ENCODE results near the gene GDI2.
"Not testable (repeated sequence)": the region's sequence is repeated elsewhere in the genome, so short reads cannot be mapped to it uniquely, and the experiment has no call there.

DNA sequence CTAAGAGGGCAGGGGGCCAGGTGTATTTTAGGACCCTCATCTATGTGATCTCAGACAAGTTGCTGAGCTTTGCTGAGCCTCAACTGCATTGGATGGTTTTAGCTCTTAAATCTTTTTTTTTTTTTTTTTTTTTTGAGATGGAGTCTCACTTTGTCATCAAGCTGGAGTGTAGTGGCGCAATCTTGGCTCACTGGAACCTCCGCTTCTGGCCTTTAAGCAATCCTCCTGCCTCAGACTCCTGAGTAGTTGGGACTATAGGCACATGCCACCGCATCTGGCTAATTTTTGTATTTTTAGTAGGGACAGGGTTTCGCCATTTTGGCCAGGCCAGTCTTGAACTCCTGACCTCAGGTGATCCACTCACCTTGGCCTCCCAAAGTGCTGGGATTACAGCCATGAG lies 33.4 kb upstream of the GDI2 start:
- TF ChIP-seq ZKSCAN3 (CRISPR knock-in tag; IDR thresholded peaks at IDR 0.05); POLR2A (conservative IDR thresholded peaks at IDR 0.05); HDAC6 (IDR thresholded peaks at IDR 0.05; ENCODE audit: low read depth, low read length); HNRNPL (IDR thresholded peaks at IDR 0.05; ENCODE audit: low read depth, low read length); ZNF507 (tag; conservative IDR thresholded peaks at IDR 0.05); JUN (IDR thresholded peaks at IDR 0.05; ENCODE audit: borderline replicate concordance, low read depth, low read length); JUN (CRISPR knock-in tag; IDR thresholded peaks at IDR 0.05; ENCODE audit: borderline replicate concordance): not testable (repeated sequence)
- TF ChIP-seq, protein P1, sequence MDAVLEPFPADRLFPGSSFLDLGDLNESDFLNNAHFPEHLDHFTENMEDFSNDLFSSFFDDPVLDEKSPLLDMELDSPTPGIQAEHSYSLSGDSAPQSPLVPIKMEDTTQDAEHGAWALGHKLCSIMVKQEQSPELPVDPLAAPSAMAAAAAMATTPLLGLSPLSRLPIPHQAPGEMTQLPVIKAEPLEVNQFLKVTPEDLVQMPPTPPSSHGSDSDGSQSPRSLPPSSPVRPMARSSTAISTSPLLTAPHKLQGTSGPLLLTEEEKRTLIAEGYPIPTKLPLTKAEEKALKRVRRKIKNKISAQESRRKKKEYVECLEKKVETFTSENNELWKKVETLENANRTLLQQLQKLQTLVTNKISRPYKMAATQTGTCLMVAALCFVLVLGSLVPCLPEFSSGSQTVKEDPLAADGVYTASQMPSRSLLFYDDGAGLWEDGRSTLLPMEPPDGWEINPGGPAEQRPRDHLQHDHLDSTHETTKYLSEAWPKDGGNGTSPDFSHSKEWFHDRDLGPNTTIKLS (IDR thresholded peaks at IDR 0.05; ENCODE audit: borderline replicate concordance, low read depth), result not testable (repeated sequence)

Measured in K562 (cell line).